ENCODE data around the gene FARSB. TPM values are rescaled to one million over a fixed set of nuclear protein-coding genes. Genes with fewer than 3 reads are reported as not detected.

FARSB gene
- total RNA-seq, 4 donors from 2014 or later, result 10.2 to 25.8 (median 11.7) TPM

GRCh38 chr2:222569826-222570225 lies 86.1 kb downstream of the FARSB start:
- no peak for TF ChIP-seq CTCF (IDR thresholded peaks at IDR 0.05; ENCODE audit: low read depth)

- TF ChIP-seq CTCF (IDR thresholded peaks at IDR 0.05; ENCODE audit: low read depth), result no peak
These were observed 87.0 kb downstream of the FARSB start for GRCh38 chr2:222568865-222569264.

GRCh38 chr2:222566229-222566628 lies 89.7 kb downstream of the FARSB start:
- TF ChIP-seq CTCF (IDR thresholded peaks at IDR 0.05; ENCODE audit: low read depth), result no peak

DNA sequence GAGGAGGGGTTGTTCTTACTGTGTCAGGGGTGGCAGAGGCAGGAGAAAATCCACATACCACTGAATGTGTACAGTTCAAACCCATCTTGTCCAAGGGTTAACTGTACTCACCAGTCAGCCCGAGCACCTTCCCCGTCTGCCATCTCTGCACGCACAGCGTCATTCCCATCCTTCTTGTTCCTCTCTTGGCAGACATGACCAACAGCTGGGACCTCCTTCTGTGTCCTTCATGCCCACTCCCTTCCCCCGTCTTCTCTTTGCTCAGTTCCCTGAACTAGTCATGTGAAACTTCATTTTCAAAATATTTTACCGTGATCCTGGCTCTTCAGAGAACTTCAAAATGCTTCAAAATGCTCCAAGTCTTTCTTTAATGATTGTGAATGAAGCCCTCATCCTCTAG lies 92.0 kb downstream of the FARSB start:
- TF ChIP-seq CTCF (IDR thresholded peaks at IDR 0.05; ENCODE audit: low read depth), result no peak

GRCh38 chr2:222563106-222563718 lies 92.7 kb downstream of the FARSB start:
- TF ChIP-seq CTCF (IDR thresholded peaks at IDR 0.05; ENCODE audit: low read depth), result no peak

- no peak for TF ChIP-seq CTCF (IDR thresholded peaks at IDR 0.05; ENCODE audit: low read depth)
These were observed 93.9 kb downstream of the FARSB start for GRCh38 chr2:222561817-222562645.

GRCh38 chr2:222561151-222561550 lies 94.7 kb downstream of the FARSB start:
- TF ChIP-seq CTCF (IDR thresholded peaks at IDR 0.05; ENCODE audit: low read depth), result no peak

Measured in subcutaneous adipose tissue (tissue), 4 donors.